HG02852 (cell line): ENCODE data around the gene SULT1E1.
A peak's percentile ranks its signal among the peaks of the same experiment; 100 is the strongest.
"Not testable (repeated sequence)": the region's sequence is repeated elsewhere in the genome, so short reads cannot be mapped to it uniquely, and the experiment has no call there.

Source experiments
- ATAC-seq: cut with Tn5 transposase; IDR thresholded peaks from one replicate; pipeline ENCODE4 v1.9.1; 2021; ENCODE audit warnings: mild to moderate bottlenecking, moderate library complexity; ENCODE audit not compliant: unreplicated experiment

The SULT1E1 gene

GRCh38 chr4:69843932-69844331 lies 16.0 kb downstream of the SULT1E1 start:
- no peak for ATAC-seq

DNA sequence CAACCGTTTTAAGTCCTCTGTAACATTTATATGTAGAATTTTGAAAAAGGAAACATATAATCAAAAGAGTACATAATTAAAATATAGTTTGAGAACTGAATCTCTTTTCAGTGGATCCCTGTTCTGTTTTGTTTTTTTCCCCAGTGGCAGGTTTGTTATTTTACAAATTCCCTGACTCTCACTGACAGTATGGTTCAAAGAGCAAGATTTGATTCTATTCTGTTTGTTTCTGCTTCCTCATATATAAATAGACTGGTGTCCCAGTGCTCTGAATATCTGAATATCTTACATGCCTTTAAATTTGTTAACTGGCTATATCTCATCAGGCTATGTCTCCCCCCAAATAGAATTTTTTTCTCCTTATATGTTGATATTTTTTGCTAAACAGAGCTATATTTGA lies 16.6 kb downstream of the SULT1E1 start:
- ATAC-seq = no peak

DNA sequence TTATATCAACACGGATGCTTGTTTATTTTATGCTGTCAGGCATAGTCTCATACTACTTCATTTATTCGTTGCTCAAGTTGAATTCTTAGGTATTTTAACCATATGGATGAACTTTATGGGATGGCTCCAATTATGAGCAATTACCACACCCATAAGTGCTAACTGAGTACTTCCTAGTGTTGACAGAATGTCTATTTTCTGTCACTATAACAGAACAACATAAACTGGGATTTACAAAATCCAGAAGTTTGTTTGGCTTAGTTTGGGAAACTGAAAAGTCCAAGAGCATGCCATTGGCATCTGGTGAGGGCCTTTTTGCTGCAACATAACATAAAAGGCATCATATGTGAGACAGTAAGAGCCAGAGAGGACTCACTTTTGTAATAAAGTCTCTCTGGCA lies 21.0 kb downstream of the SULT1E1 start:
- no peak for ATAC-seq

DNA sequence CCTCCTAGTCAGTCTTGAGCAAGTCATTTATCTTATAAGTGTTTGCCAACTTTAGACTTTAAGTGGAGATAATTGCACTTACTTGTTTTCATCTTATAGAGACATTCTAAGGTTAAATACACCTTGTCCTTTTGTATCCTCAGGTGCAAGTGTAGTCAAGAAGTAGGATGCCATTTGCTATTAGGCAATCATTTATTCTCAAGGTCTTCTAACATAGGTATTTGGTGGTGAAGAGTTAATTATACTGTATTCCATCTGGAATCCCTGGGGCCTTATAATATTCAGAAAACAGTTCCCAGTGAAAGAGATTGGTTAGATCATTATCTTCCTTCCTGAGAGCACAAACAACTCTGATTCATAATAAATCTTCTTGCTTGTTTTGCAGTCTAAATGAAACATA lies 23.7 kb downstream of the SULT1E1 start:
- no peak for ATAC-seq

GRCh38 chr4:69835766-69836165 lies 24.2 kb downstream of the SULT1E1 start:
- ATAC-seq = no peak

- no peak for ATAC-seq
Observed at GRCh38 chr4:69833251-69833650, 26.7 kb downstream of the SULT1E1 start.

- ATAC-seq = peak; percentile 32
Observed at GRCh38 chr4:69832326-69833030, 27.5 kb downstream of the SULT1E1 start.

DNA sequence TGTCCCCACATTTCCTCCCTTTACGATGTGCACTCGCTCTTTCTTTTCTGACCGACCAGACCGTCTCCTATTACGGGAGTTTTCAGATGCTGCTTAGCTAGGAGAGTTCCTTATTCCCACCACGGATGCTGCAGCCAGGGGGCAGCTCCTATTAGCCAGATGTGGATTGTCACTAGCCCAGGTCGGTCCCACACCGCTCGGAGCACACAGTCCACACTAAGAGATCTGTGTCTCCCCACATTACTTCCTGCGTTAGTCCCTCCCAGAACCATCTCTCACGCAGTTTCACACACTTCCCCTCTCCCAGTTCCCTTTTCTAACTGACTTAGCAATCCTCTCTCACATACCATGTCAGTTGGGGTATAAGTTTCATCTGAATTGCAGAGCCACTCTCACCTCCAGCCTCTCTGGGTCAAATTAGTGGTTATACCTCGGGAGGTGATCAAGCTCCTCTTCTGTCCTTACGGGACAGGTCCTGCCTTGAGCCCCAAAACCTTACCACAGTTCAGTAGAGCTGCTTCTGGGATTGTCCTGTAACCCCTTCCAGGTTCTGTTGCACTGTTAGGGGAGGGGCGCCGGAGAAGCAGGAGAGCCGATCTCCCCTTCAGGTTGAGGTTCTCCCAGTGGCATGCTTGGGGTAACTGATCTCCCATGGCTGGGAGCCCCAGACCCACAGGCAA lies 28.2 kb downstream of the SULT1E1 start:
- ATAC-seq = peak; percentile 86

DNA sequence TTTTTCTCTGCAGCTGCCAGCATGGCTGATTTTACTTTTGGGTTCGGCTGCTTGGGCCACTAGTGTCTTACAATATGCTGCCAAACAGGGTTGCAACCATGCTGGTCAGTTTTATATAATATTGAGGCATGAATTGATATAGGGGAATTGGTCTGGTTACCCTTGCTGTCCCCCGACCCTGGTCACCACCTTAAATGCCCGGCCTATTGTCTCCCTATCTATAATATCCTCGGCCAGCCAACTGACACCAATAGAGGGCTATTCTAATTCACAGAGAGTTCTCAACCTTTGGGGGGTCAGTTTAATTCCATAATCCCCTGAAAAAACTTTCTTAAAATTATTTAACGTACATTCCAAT lies 28.7 kb downstream of the SULT1E1 start:
- ATAC-seq = no peak

GRCh38 chr4:69830560-69831269 lies 29.2 kb downstream of the SULT1E1 start:
- no peak for ATAC-seq

DNA sequence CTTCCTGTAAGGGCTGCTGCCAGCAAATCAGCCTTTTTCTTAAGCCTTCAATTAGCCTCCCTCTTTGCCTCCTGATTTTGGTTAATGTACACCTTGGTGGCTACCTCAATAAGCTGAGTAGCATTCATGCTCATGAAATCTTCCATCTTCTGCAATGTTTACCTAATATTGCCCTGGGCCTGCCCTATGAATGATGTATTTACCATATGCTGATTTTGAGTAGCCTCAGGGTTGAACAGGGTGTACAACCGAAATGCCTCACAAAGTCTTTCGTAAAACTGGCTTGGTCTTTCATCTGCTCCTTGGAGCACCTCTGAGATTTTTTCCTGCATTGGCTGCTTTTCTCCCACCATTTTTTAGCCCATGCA lies 29.8 kb downstream of the SULT1E1 start:
- ATAC-seq = no peak

DNA sequence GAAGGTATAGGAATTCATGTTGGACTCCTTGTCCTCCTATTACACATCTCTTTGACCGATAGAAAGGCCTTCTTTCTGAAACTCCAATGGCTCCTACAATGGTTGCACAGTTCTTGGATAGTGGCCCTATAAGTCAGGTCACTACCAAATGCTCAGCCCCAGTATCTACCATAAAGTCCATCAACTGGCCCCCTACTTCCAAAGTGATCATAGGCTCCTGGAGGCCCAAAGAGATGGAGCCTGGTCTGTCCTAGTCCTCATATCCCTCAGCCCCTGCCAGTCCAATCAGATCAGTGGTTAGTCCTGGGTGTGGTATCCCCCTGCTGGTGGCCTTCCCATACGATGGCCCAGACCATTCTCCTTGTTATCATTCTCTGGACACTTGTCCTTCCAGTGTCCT lies 30.3 kb downstream of the SULT1E1 start:
- no peak for ATAC-seq

DNA sequence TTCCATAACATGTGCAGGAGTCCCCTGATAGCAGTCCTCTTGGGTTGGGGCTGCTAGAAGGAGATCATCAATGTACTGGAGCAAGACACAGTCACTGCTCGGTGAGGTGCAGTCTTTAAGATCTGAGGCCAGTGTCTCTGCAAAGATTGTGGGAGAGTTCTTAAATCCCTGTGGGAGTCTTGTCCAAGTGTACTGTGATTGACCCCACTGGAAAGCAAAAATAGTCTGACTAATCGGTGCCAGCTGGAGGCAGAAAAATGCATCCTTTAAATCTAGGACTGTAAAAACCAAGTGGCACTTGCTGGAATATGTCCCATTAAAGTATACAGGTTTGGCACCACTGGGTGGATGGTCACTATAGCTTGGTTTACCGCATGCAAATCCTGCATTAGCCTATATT lies 31.1 kb downstream of the SULT1E1 start:
- ATAC-seq = no peak

- ATAC-seq = not testable (repeated sequence)
Observed at GRCh38 chr4:69825056-69825455, 34.9 kb downstream of the SULT1E1 start.

- peak; percentile 77 for ATAC-seq
Observed at GRCh38 chr4:69823481-69824186, 36.3 kb downstream of the SULT1E1 start.

DNA sequence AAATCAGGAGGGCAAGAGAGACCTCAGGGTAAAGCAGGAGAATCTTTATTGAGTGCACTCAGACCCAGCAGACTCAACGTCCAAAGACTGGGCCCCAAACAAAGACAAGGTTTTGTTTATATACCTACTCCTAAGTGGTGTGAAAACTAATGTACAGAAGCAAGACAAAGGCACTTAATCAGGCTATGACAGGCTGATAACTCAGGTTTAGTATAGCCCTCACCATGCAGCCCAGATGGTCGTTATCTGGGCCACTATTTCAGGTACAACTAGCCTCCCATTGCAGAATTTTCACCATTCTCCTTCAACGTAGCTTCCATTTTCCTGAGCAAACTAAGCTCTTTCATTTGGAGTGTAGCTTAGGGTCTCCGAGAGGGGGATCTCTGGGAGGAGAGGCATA lies 36.9 kb downstream of the SULT1E1 start:
- ATAC-seq = no peak

DNA sequence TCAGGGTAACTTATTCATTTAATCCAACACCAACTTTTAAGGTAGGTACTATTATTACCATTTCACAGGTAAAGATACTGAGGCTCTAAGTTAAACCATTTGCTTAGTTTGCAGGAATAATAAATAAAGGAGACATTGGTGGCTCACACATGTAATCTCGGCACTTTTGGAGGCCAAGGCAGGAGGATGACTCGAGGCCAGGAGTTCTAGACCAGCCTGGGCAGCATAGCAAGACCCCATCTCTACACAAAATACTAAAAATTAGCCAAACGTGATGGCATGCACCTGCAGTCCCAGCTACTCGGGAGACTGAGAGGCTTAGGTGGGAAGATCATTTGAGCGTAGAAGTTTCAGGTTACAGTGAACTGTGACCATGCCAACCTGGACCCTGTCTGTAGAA lies 37.7 kb downstream of the SULT1E1 start:
- no peak for ATAC-seq

DNA sequence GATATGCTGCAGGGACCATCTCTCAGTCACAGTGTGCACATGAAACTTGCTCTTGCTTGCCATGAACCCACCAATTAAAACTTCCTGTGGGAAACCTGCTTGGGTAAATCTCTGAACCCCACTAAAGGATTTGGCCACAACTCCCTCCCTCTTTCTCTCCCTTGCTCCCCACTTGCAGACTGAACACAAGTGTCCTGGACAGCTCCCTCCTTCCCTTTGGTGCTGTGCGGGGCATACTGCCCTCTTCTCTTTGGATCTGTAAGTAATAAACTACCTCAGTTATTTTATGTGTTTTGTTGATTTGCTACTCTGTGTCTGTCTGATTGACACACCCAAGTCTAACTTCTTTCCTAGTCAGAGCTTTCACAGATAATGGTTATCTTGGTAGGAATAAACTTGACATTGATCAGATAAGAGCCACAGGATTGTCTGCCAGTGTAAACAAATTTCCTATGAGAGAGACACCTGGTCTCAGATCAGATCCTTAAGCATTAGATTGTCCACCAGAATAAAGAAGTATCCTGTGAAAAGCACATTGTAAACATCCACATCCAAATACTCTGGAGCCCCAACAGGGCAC lies 41.8 kb downstream of the SULT1E1 start:
- no peak for ATAC-seq

DNA sequence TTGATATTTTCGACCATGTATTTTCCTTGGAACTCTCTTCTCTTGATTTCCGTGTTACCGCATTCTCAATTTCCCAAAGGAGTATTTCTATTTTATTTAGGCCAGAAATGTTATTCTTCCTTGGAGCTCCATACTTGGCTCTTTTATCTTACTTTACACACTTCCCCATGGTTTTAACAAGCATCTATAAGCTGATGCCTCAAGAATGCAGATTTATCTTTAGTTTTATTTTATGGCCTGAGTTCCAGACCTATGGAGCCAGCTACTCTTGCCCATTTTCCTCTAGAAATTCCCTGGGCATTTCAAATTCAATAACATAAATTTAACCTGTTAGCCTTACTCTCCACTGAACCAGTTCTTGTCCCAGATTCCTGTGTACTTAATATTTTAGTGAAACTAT lies 43.7 kb downstream of the SULT1E1 start:
- no peak for ATAC-seq

DNA sequence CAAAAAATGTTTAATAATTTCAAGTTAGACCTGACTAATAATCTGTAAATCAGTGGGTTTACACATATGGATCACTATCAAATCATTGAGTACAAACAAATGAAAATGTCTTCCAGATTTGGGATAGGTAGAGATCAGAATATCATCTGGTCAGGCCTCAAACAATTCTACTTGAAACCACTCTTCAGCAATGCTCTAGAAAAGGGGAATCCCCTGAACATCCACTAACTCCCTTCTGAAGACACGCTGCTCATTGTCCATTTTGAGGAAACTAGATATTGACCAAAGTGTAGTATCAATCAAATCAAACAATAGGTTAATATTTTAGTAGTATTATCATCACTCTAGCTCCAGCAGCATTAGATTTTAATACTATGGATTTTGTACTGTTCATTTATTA lies 46.3 kb downstream of the SULT1E1 start:
- no peak for ATAC-seq

GRCh38 chr4:69811166-69811565 lies 48.8 kb downstream of the SULT1E1 start:
- no peak for ATAC-seq
